ENCODE results near the gene MIF4GD. TPM values are rescaled to one million over a fixed set of nuclear protein-coding genes. Genes with fewer than 3 reads are reported as not detected.
A peak's percentile ranks its signal among the peaks of the same experiment; 100 is the strongest.

Gene MIF4GD
- total RNA-seq, 2 experiments from 2014 or later = 50.2 to 57.2 TPM

- Mint-ChIP-seq H3K4me3 (no peak overlapping the region), H3K27me3 (no peaks in the 10 kb centered on the region), H3K36me3 (peaks cover 48% of the 10 kb centered on the region), H3K27ac (no peak overlapping the region), H3K4me1 (ENCODE audit: low read depth) (no peaks in the 10 kb centered on the region), H3K9me3 (no peaks in the 10 kb centered on the region)
- DNase-seq = no peak
- CTCF ChIA-PET = interaction anchor here (1.0 to 1.8 kb wide), 2 partner anchors 8 to 9 kb away, joined by 3 to 5 read pairs; no protein-coding TSS in a partner anchor
- intact Hi-C loops (cut with micrococcal nuclease) = no loop called here
- POLR2A ChIA-PET = interaction anchor here (1.3 kb wide), 1 partner anchor 12 kb away, joined by 3 read pairs; no protein-coding TSS in a partner anchor
Observed at GRCh38 chr17:75231741-75232464, 39.1 kb downstream of the MIF4GD start.

- Mint-ChIP-seq H3K9me3 (no peaks in the 10 kb centered on the region), H3K36me3 (peaks cover 47% of the 10 kb centered on the region), H3K4me3 (no peak overlapping the region), H3K4me1 (ENCODE audit: low read depth) (no peaks in the 10 kb centered on the region), H3K27me3 (no peaks in the 10 kb centered on the region), H3K27ac (no peak overlapping the region)
- intact Hi-C loops (cut with micrococcal nuclease) = no loop called here
- ChIA-PET CTCF (interaction anchor here (0.8 to 1.8 kb wide), 3 partner anchors 8 to 29 kb away, joined by 3 to 12 read pairs (median 5); no protein-coding TSS in a partner anchor), POLR2A (interaction anchor here (0.6 to 1.3 kb wide), 2 partner anchors 11 to 244 kb away, joined by 3 to 5 read pairs; partner anchors contain the start of gene CDR2L)
- no peak for DNase-seq
Observed at GRCh38 chr17:75231071-75231470, 40.0 kb downstream of the MIF4GD start.

- CTCF ChIA-PET = interaction anchor here (0.7 to 1.2 kb wide), 5 partner anchors 8 to 115 kb away, joined by 3 to 5 read pairs (median 3); no protein-coding TSS in a partner anchor
- Mint-ChIP-seq H3K9me3 (no peaks in the 10 kb centered on the region), H3K4me1 (ENCODE audit: low read depth) (peaks cover 4% of the 10 kb centered on the region), H3K27me3 (no peaks in the 10 kb centered on the region), H3K4me3 (no peak overlapping the region), H3K36me3 (peaks cover 47% of the 10 kb centered on the region), H3K27ac (no peak overlapping the region)
- POLR2A ChIA-PET = interaction anchor here (0.6 to 2.2 kb wide), 2 partner anchors 23 to 106 kb away, joined by 3 to 7 read pairs; partner anchors contain the start of gene NUP85
- intact Hi-C loops (cut with micrococcal nuclease) = no loop called here
- no peak for DNase-seq
Observed at GRCh38 chr17:75228847-75229246, 42.2 kb downstream of the MIF4GD start.

- H3K9me3 Mint-ChIP-seq = no peaks in the 10 kb centered on the region
- no peaks in the 10 kb centered on the region for H3K27me3 Mint-ChIP-seq
- H3K4me3 Mint-ChIP-seq = no peak overlapping the region
- intact Hi-C loops (cut with micrococcal nuclease) = no loop called here
- POLR2A ChIA-PET = interaction anchor here (2.2 kb wide), 1 partner anchor 23 kb away, joined by 7 read pairs; the partner anchor contains the start of gene NUP85
- peaks cover 49% of the 10 kb centered on the region for H3K36me3 Mint-ChIP-seq
- CTCF ChIA-PET = interaction anchor here (1.0 to 1.2 kb wide), 2 partner anchors 10 to 114 kb away, joined by 3 to 5 read pairs; no protein-coding TSS in a partner anchor
- peaks cover 4% of the 10 kb centered on the region for H3K4me1 Mint-ChIP-seq (ENCODE audit: low read depth)
- no peak for DNase-seq
- H3K27ac Mint-ChIP-seq = peak overlapping the region; percentile 18
Observed at GRCh38 chr17:75228305-75228704, 42.7 kb downstream of the MIF4GD start.

GRCh38 chr17:75227729-75228128 lies 43.3 kb downstream of the MIF4GD start:
- CTCF ChIA-PET = interaction anchor here (1.0 kb wide), 1 partner anchor 113 kb away, joined by 3 read pairs; no protein-coding TSS in a partner anchor
- H3K4me1 Mint-ChIP-seq (ENCODE audit: low read depth) = peaks cover 4% of the 10 kb centered on the region
- H3K36me3 Mint-ChIP-seq = peaks cover 46% of the 10 kb centered on the region
- intact Hi-C loops (cut with micrococcal nuclease) = no loop called here
- POLR2A ChIA-PET = no interaction called here
- no peak overlapping the region for H3K4me3 Mint-ChIP-seq
- no peak overlapping the region for H3K27ac Mint-ChIP-seq
- no peak for DNase-seq
- no peaks in the 10 kb centered on the region for H3K9me3 Mint-ChIP-seq
- H3K27me3 Mint-ChIP-seq = no peaks in the 10 kb centered on the region

GRCh38 chr17:75225016-75225415 lies 46.0 kb downstream of the MIF4GD start:
- Mint-ChIP-seq H3K27ac (no peak overlapping the region), H3K27me3 (no peaks in the 10 kb centered on the region), H3K4me3 (no peak overlapping the region), H3K4me1 (ENCODE audit: low read depth) (peaks cover 4% of the 10 kb centered on the region), H3K9me3 (no peaks in the 10 kb centered on the region), H3K36me3 (peaks cover 38% of the 10 kb centered on the region)
- ChIA-PET CTCF (interaction anchor here (0.6 to 2.2 kb wide), 4 partner anchors 10 to 112 kb away, joined by 3 to 6 read pairs (median 3); no protein-coding TSS in a partner anchor), POLR2A (interaction anchor here (1.2 kb wide), 1 partner anchor 10 kb away, joined by 3 read pairs; no protein-coding TSS in a partner anchor)
- intact Hi-C loops (cut with micrococcal nuclease) = no loop called here
- DNase-seq = no peak

- H3K27ac Mint-ChIP-seq = no peak overlapping the region
- H3K36me3 Mint-ChIP-seq = peaks cover 41% of the 10 kb centered on the region
- H3K27me3 Mint-ChIP-seq = no peaks in the 10 kb centered on the region
- ChIA-PET POLR2A (interaction anchor here (0.9 kb wide), 1 partner anchor 12 kb away, joined by 3 read pairs; no protein-coding TSS in a partner anchor), CTCF (interaction anchor here (0.7 to 1.8 kb wide), 4 partner anchors 13 to 89 kb away, joined by 3 to 8 read pairs (median 4); no protein-coding TSS in a partner anchor)
- H3K4me3 Mint-ChIP-seq = no peak overlapping the region
- H3K9me3 Mint-ChIP-seq = no peaks in the 10 kb centered on the region
- no peaks in the 10 kb centered on the region for H3K4me1 Mint-ChIP-seq (ENCODE audit: low read depth)
- no peak for DNase-seq
- intact Hi-C loops (cut with micrococcal nuclease) = no loop called here
Observed at GRCh38 chr17:75219815-75220214, 51.2 kb downstream of the MIF4GD start.

DNA sequence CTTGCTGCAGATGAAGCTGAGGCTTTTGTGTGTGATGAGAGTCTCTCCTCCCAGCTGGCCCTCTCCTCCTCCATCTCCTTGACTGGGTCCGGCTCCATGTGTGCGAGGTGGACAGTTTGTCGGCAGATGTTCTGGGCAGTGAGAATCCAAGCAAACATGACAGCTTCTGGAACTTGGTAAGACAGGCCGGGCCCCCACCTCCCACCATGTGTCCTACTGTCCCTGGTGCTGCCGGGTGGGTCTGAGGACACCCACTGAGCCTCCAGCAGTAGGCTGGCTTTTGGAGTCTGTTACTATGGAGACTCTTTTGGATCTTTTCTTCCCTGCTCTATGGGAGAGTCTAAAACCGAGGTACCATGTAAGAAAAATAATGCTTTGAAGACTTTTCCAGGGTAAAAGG lies 52.9 kb downstream of the MIF4GD start:
- Mint-ChIP-seq H3K27ac (no peak overlapping the region), H3K4me1 (ENCODE audit: low read depth) (no peaks in the 10 kb centered on the region), H3K4me3 (no peak overlapping the region), H3K36me3 (peaks cover 47% of the 10 kb centered on the region), H3K27me3 (no peaks in the 10 kb centered on the region), H3K9me3 (no peaks in the 10 kb centered on the region)
- no peak for DNase-seq
- intact Hi-C loops (cut with micrococcal nuclease) = no loop called here
- ChIA-PET POLR2A (no interaction called here), CTCF (interaction anchor here (0.8 to 1.7 kb wide), 4 partner anchors 17 to 87 kb away, joined by 3 to 7 read pairs (median 5); partner anchors contain the start of genes MIF4GD and NT5C)

Other genes starting within 250 kb of the MIF4GD start
- gene ATP5PD, start 224.3 kb downstream of the MIF4GD start, total RNA-seq = 100 to 1,000 TPM; 249 to 261 TPM
- 10 to 100 TPM; 20.6 to 23.3 TPM for gene KCTD2, start 224.0 kb downstream of the MIF4GD start, total RNA-seq
- gene SLC16A5, start 183.3 kb downstream of the MIF4GD start, total RNA-seq = 1 to 10 TPM; 6.7 to 7.7 TPM
- gene ARMC7, start 161.3 kb downstream of the MIF4GD start, total RNA-seq = 1 to 10 TPM; 6.5 to 8.2 TPM
- gene NT5C, start 139.5 kb downstream of the MIF4GD start, total RNA-seq = 10 to 100 TPM; 65.2 to 70.8 TPM
- 100 to 1,000 TPM; 263 to 267 TPM for gene JPT1, start 116.7 kb downstream of the MIF4GD start, total RNA-seq
- gene SUMO2, start 88.3 kb downstream of the MIF4GD start, total RNA-seq = 100 to 1,000 TPM; 610 to 612 TPM
- 100 to 1,000 TPM; 125 to 132 TPM for gene NUP85, start 65.6 kb downstream of the MIF4GD start, total RNA-seq
- gene GGA3, start 9.6 kb downstream of the MIF4GD start, total RNA-seq = 10 to 100 TPM; 68.5 to 70.7 TPM
- 10 to 100 TPM; 72.9 to 76.1 TPM for gene MRPS7, start 9.4 kb downstream of the MIF4GD start, total RNA-seq
- 10 to 100 TPM; 57.9 to 62.3 TPM for gene SLC25A19, start 18.2 kb upstream of the MIF4GD start, total RNA-seq
- gene GRB2, start 134.4 kb upstream of the MIF4GD start, total RNA-seq = 100 to 1,000 TPM; 174 to 182 TPM
- gene TMEM94, start 185.4 kb upstream of the MIF4GD start, total RNA-seq = 10 to 100 TPM; 51.4 to 53.0 TPM
- 1 to 10 TPM; 4.7 to 5.3 TPM for gene CASKIN2, start 244.3 kb upstream of the MIF4GD start, total RNA-seq
- 10 to 100 TPM; 34.9 to 39.7 TPM for gene TSEN54, start 245.3 kb upstream of the MIF4GD start, total RNA-seq

Data from activated CD4-positive, alpha-beta memory T cell treated with anti-CD3 and anti-CD28 coated beads for 36 hours (primary cell).